IMR-90 (cell line): Measurements from ENCODE around the gene NR4A3. TPM values are rescaled to one million over a fixed set of nuclear protein-coding genes. Genes with fewer than 3 reads are reported as not detected.

Source experiments
- ATAC-seq: fragments of 200-7000 bp; cut with Tn5 transposase; 2 replicates; pipeline ENCODE4 v1.9.1; 2020; ENCODE audit warnings: low read depth, mild to moderate bottlenecking, moderate library complexity
- BruUV-seq: library from RNA; stranded (reverse); fragments of 400-500 nt; replicated peaks from 2 replicates; lab custom pipeline; 2021; lab: Mats Ljungman, UMichigan
- CTCF ChIA-PET: fragments of 300-600 bp; formaldehyde crosslinking; extraction: SDS; loops from one replicate; lab custom pipeline; 2021; ENCODE audit warnings: antibody characterized with exemption; lab: Yijun Ruan, JAX
- POLR2A ChIA-PET: fragments of 300-600 bp; sonication (Branson Sonifier 250); formaldehyde crosslinking; loops from one replicate; lab custom pipeline; 2022; ENCODE audit warnings: antibody characterized with exemption; ENCODE audit not compliant: unreplicated experiment; lab: Charles Lee
- DNase-seq: peaks from one replicate; pipeline ENCODE4 v3.0.0; 2013
- H2AFZ ChIP-seq: replicated peaks from 2 replicates; pipeline ENCODE3; 2013; ENCODE audit warnings: low read length, mild to moderate bottlenecking; ENCODE audit not compliant: poor library complexity
- H2AK5ac ChIP-seq: 2 replicates; pipeline ENCODE4 v1.6.1; 2013; ENCODE audit warnings: low read depth, low read length, inconsistent platforms
- H2AK9ac ChIP-seq: replicated peaks from 2 replicates; pipeline ENCODE3; 2013; ENCODE audit warnings: mild to moderate bottlenecking, low read depth, low read length, moderate library complexity; ENCODE audit not compliant: poor library complexity
- H2BK120ac ChIP-seq: 2 replicates; pipeline ENCODE4 v1.6.1; 2013; ENCODE audit warnings: low read depth, low read length, inconsistent platforms
- H2BK15ac ChIP-seq: 3 replicates; pipeline ENCODE4 v1.6.1; 2013; ENCODE audit warnings: low read depth, low read length, inconsistent platforms
- H2BK20ac ChIP-seq: 2 replicates; pipeline ENCODE4 v1.6.1; 2013; ENCODE audit warnings: low read depth, mild to moderate bottlenecking, inconsistent platforms, low read length, moderate library complexity
- H2BK5ac ChIP-seq: 2 replicates; pipeline ENCODE4 v1.6.1; 2013; ENCODE audit warnings: mild to moderate bottlenecking, low read depth, low read length, inconsistent platforms; ENCODE audit not compliant: poor library complexity, severe bottlenecking
- H3K14ac ChIP-seq: replicated peaks from 2 replicates; pipeline ENCODE4 v1.6.1; 2013; ENCODE audit warnings: low read depth, low read length, inconsistent platforms
- H3K18ac ChIP-seq: 2 replicates; pipeline ENCODE4 v1.6.1; 2013; ENCODE audit warnings: low read depth, low read length, control low read depth
- H3K23ac ChIP-seq: 2 replicates; pipeline ENCODE4 v1.6.1; 2013; ENCODE audit warnings: low read depth, low read length, inconsistent platforms
- H3K27ac ChIP-seq: 2 replicates; pipeline ENCODE4 v1.5.1; 2013; ENCODE audit warnings: mild to moderate bottlenecking, control low read depth, low read length; ENCODE audit not compliant: insufficient read depth
- H3K27me3 ChIP-seq: 2 replicates; pipeline ENCODE4 v1.6.1; 2013; ENCODE audit warnings: low read length; ENCODE audit not compliant: control insufficient read depth, insufficient read depth
- H3K36me3 ChIP-seq: 2 replicates; pipeline ENCODE4 v1.6.1; 2013; ENCODE audit warnings: low read length, mixed read lengths; ENCODE audit not compliant: control insufficient read depth, insufficient read depth
- H3K4ac ChIP-seq: 2 replicates; pipeline ENCODE4 v1.6.1; 2013; ENCODE audit warnings: low read depth, low read length, inconsistent platforms
- H3K4me1 ChIP-seq: 2 replicates; pipeline ENCODE4 v1.6.1; 2013; ENCODE audit warnings: low read length, mixed read lengths; ENCODE audit not compliant: control insufficient read depth, insufficient read depth
- H3K4me2 ChIP-seq: 2 replicates; pipeline ENCODE4 v1.6.1; 2013; ENCODE audit warnings: low read depth, mild to moderate bottlenecking, control low read depth, low read length, moderate library complexity
- H3K4me3 ChIP-seq: 2 replicates; pipeline ENCODE4 v1.5.1; 2013; ENCODE audit warnings: low read depth, mild to moderate bottlenecking, control low read depth, low read length, moderate library complexity; ENCODE audit not compliant: insufficient read depth
- H3K56ac ChIP-seq: 2 replicates; pipeline ENCODE4 v1.6.1; 2013; ENCODE audit warnings: low read length, inconsistent platforms; ENCODE audit not compliant: insufficient read depth; ENCODE audit errors: extremely low read depth
- H3K79me1 ChIP-seq, 2 experiments: 2 replicates each; pipeline ENCODE4 v1.6.1; 2013; ENCODE audit warnings: low read length in 2 of 2, inconsistent platforms in 1 of 2, low read depth in 1 of 2
- H3K9ac ChIP-seq: 2 replicates; pipeline ENCODE4 v1.6.1; 2013; ENCODE audit warnings: low read depth, low read length, control low read depth
- H3K9me1 ChIP-seq: 2 replicates; pipeline ENCODE4 v1.6.1; 2013; ENCODE audit warnings: low read length, inconsistent platforms; ENCODE audit not compliant: insufficient read depth
- H3K9me3 ChIP-seq: 2 replicates; pipeline ENCODE4 v1.6.1; 2013; ENCODE audit warnings: low read length; ENCODE audit not compliant: control insufficient read depth, insufficient read depth
- H4K20me1 ChIP-seq: 2 replicates; pipeline ENCODE4 v1.6.1; 2013; ENCODE audit warnings: low read length, inconsistent platforms; ENCODE audit not compliant: insufficient read depth
- H4K5ac ChIP-seq: 2 replicates; pipeline ENCODE4 v1.6.1; 2013; ENCODE audit warnings: mild to moderate bottlenecking, low read depth, low read length, control low read depth
- H4K8ac ChIP-seq, 2 experiments: 2 replicates each; pipeline ENCODE4 v1.6.1; 2013; ENCODE audit warnings: low read depth in 2 of 2, low read length in 2 of 2, control low read depth in 1 of 2, inconsistent platforms in 1 of 2
- H4K91ac ChIP-seq: 2 replicates; pipeline ENCODE4 v1.6.1; 2013; ENCODE audit warnings: low read depth, low read length, inconsistent platforms; ENCODE audit not compliant: insufficient read depth
- CHD1 ChIP-seq: IDR thresholded peaks from 2 replicates; pipeline ENCODE4 v1.6.1; 2012; ENCODE audit warnings: low read depth, low read length, improper control_type of control experiment
- RCOR1 ChIP-seq: IDR thresholded peaks from 2 replicates; pipeline ENCODE4 v1.6.1; 2012; ENCODE audit warnings: mild to moderate bottlenecking, low read length, improper control_type of control experiment; ENCODE audit not compliant: insufficient replicate concordance
- WGBS, 2 experiments: methylation state at CpG; one replicate each; pipeline versions ENCODE4 v1.1.5 to v1.1.7; 2013; ENCODE audit warnings: missing lambda C conversion rate in 2 of 2; ENCODE audit not compliant: insufficient read length in 1 of 2; ENCODE audit errors: extremely low coverage in 2 of 2; 5-methylcytosine and 5-hydroxymethylcytosine counted together
- dilution Hi-C: fragments of 300-500 bp; cut with HindIII; formaldehyde crosslinking; loops from one replicate; pipeline ENCODE4 v1.14.3; 2018; ENCODE audit warnings: low sequenced_read_pairs; ENCODE audit not compliant: unreplicated experiment
- in situ Hi-C: fragments of 300-500 bp; cut with MboI; formaldehyde crosslinking; loops from 3 replicates; pipeline ENCODE4 v1.14.3; 2019; ENCODE audit warnings: low sequenced_read_pairs, inconsistent platforms, mixed read lengths
- intact Hi-C: fragments of 100-400 bp; cut with micrococcal nuclease; formaldehyde crosslinking; loops from 2 replicates; pipeline ENCODE4 v1.10.0; 2022
- polyA plus RNA-seq, 3 experiments: library from polyadenylated mRNA; depleted of rRNA; stranded (reverse); fragments of >200 nt; gene quantifications; 2 replicates each; pipeline ENCODE4 v1.2.3, GENCODE V29; 2012; ENCODE audit warnings: low replicate concordance in 1 of 3
- total RNA-seq: library from RNA; depleted of rRNA; stranded (reverse); fragments of >200 nt; gene quantifications from 2 replicates; pipeline ENCODE4 v1.2.3, GENCODE V29; 2012
- TF ChIP-seq, protein P1 (sequence below): conservative IDR thresholded peaks from 2 replicates; pipeline ENCODE4 v1.5.1; 2012; ENCODE audit warnings: mild to moderate bottlenecking, low read depth, low read length, improper control_type of control experiment

The NR4A3 gene
- total and polyA plus RNA-seq, 2 of the 4 experiments (the other 2 are of a cell fraction): 0.27 to 0.54 TPM

DNA sequence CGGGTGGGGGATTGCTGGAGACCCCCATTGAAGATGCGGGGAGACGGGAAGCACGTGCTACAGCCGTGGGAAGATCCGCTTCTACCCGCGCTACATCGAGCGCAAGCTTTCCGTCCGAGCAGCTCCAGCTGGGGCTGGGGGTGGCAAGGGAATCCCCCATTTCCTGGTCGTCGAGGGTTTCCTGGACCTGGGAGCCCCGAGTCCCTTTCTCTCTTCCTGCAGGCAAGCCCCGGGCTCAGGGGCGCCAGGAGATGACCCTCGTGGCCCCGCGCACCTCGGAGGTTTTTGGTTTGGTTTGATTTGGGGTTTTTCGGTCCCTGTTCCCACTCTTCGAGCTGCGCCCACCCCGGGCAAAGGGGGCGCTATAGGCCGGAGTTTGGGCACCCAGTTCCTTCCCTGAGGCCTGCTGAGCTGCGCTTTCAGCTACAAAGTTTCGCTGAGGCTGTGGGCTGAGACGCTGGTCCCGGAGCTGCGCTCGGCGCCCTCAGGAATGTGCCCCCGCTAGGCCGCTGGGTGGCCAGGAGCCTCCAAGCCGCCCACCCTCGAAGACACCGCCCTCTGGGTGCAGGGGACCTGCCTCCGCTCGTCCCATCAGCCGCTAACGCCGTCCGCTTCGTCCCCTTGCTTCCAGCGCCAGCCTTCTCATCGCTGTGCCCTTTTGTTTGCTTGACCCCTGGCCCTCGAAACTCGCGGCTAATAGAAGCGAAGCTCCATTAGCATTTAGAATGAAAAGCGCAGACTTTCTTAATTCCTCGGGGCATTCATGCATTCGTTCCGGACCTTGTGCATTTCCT is 2.9 kb downstream of the NR4A3 start:
- Histone ChIP-seq H2AK9ac (no peak overlapping the region), H4K8ac (no peak overlapping the region), H3K18ac (no peak overlapping the region), H3K14ac (no peak overlapping the region), H2AK5ac (no peak overlapping the region), H3K4me1 (no peaks in the 10 kb centered on the region), H3K79me1 (peaks cover 0 to 14% of the 10 kb centered on the region in 2 experiments; a peak in 1 of 4 replicates), H3K9me1 (no peaks in the 10 kb centered on the region; the same call in 1 of the 2 replicates), H3K4me2 (peak overlapping the region; percentile 88; the same call in 1 of the 2 replicates), H3K56ac (no peak overlapping the region), H3K27me3 (no peaks in the 10 kb centered on the region), H2BK5ac (no peak overlapping the region), H2BK15ac (no peak overlapping the region), H3K27ac (no peak overlapping the region), H4K5ac (no peak overlapping the region), H3K23ac (no peak overlapping the region), H2BK120ac (no peak overlapping the region), H3K4me3 (peak overlapping the region; percentile 78), H3K4ac (no peak overlapping the region), H3K9ac (peak overlapping the region; percentile 47; the same call in 1 of the 2 replicates), H4K91ac (no peak overlapping the region), H2AFZ (peak overlapping the region; percentile 99), H3K9me3 (no peaks in the 10 kb centered on the region), H3K36me3 (peaks cover 8% of the 10 kb centered on the region), H2BK20ac (no peak overlapping the region), H4K20me1 (peaks cover 4% of the 10 kb centered on the region)
- POLR2A ChIA-PET: no interaction called here
- no peak for DNase-seq
- 30% methylated on average over 22 of the region's 56 CpGs; no CpG with 5 or more reads in 1 of the 2 experiments for WGBS, 2 experiments
- CTCF ChIA-PET: interaction anchor here (0.7 to 0.8 kb wide), 2 partner anchors 189 to 1397 kb away, joined by 3 to 7 read pairs; no protein-coding TSS in a partner anchor
- ATAC-seq: no peak
- in situ Hi-C loops: loop anchor here (25.0 kb wide), 3 partner anchors 388 to 962 kb away; no protein-coding TSS in a partner anchor
- intact Hi-C loops: loop anchor here (5.0 kb wide), 7 partner anchors 188 to 773 kb away; partner anchors contain the start of gene MSANTD3
- TF ChIP-seq RCOR1: no peak
- TF ChIP-seq, protein P1, sequence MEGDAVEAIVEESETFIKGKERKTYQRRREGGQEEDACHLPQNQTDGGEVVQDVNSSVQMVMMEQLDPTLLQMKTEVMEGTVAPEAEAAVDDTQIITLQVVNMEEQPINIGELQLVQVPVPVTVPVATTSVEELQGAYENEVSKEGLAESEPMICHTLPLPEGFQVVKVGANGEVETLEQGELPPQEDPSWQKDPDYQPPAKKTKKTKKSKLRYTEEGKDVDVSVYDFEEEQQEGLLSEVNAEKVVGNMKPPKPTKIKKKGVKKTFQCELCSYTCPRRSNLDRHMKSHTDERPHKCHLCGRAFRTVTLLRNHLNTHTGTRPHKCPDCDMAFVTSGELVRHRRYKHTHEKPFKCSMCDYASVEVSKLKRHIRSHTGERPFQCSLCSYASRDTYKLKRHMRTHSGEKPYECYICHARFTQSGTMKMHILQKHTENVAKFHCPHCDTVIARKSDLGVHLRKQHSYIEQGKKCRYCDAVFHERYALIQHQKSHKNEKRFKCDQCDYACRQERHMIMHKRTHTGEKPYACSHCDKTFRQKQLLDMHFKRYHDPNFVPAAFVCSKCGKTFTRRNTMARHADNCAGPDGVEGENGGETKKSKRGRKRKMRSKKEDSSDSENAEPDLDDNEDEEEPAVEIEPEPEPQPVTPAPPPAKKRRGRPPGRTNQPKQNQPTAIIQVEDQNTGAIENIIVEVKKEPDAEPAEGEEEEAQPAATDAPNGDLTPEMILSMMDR: peak; percentile 43
- TF ChIP-seq CHD1: 0 out of 2 replicates have a peak, but pooled peaks have one; percentile 42
- dilution Hi-C loops: no loop called here
- BruUV-seq: no TSS peak
